Uterus (tissue), 2 donors: ENCODE results near the gene F10.
"Not testable (repeated sequence)": the region's sequence is repeated elsewhere in the genome, so short reads cannot be mapped to it uniquely, and the experiment has no call there.

Experiments used
- POLR2A ChIP-seq, 2 donors: fragments of 450-650 bp; IDR thresholded peaks; one replicate each; pipeline ENCODE4 v1.6.1; 2016; ENCODE audit warnings: antibody characterized with exemption in 2 of 2, mild to moderate bottlenecking in 1 of 2, moderate library complexity in 1 of 2
- TF ChIP-seq, protein P1 (sequence below), 4 experiments: fragments of 200-600 bp in 2 of 4; fragments of 450-650 bp in 2 of 4; sonication (generic) in 2 of 4; IDR thresholded peaks; one replicate each; pipeline ENCODE4 v1.5.1; 2016 to 2019; ENCODE audit warnings: antibody characterized with exemption in 4 of 4, mild to moderate bottlenecking in 2 of 4, moderate library complexity in 1 of 4

DNA sequence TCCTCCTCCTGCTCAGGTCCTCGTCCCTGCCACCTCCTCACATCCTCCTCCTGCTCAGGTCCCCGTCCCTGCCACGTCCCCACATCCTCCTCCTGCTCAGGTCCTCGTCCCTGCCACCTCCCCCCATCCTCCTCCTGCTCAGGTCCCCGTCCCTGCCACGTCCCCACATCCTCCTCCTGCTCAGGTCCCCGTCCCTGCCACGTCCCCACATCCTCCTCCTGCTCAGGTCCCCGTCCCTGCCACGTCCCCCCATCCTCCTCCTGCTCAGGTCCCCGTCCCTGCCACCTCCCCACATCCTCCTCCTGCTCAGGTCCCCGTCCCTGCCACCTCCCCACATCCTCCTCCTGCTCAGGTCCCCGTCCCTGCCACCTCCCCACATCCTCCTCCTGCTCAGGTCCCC, 39.4 kb downstream of the F10 start:
- TF ChIP-seq, protein P1, sequence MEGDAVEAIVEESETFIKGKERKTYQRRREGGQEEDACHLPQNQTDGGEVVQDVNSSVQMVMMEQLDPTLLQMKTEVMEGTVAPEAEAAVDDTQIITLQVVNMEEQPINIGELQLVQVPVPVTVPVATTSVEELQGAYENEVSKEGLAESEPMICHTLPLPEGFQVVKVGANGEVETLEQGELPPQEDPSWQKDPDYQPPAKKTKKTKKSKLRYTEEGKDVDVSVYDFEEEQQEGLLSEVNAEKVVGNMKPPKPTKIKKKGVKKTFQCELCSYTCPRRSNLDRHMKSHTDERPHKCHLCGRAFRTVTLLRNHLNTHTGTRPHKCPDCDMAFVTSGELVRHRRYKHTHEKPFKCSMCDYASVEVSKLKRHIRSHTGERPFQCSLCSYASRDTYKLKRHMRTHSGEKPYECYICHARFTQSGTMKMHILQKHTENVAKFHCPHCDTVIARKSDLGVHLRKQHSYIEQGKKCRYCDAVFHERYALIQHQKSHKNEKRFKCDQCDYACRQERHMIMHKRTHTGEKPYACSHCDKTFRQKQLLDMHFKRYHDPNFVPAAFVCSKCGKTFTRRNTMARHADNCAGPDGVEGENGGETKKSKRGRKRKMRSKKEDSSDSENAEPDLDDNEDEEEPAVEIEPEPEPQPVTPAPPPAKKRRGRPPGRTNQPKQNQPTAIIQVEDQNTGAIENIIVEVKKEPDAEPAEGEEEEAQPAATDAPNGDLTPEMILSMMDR (IDR thresholded peaks at IDR 0.05) = not testable (repeated sequence)
- not testable (repeated sequence) for TF ChIP-seq POLR2A (IDR thresholded peaks at IDR 0.05)
